ENCODE measurements around the gene SIPA1L3. TPM values are rescaled to one million over a fixed set of nuclear protein-coding genes. Genes with fewer than 3 reads are reported as not detected.

SIPA1L3 gene
- total RNA-seq, 1 experiment from 2014 or later = 125 TPM

DNA sequence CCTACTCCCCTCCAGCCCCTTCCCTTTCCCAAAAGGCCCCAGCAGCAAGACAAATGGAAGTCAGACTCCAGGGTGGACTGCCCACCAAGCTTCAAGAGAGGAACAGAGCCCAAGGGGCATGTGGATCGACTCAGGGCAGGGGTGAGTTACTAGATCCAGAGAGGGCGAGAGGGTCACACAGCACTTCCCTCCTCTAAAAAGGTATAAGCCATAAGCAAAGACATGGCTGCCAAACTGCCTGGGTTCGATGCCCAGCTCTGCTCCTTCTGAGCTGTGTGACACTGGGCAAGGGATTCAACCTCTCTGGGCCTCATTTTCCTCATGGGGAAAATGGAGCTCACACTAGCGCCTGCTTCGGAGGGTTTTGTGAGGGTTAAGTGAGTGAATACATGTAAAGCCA, 345.4 kb downstream of the SIPA1L3 start:
- peaks cover 28% of the 10 kb centered on the region for H3K4me1 Mint-ChIP-seq (ENCODE audit: low read depth, unreplicated experiment)
- no peak for TF ChIP-seq CTCF (IDR thresholded peaks at IDR 0.05; ENCODE audit: insufficient read depth in 1 of 2, low read depth in 1 of 2, low read length in 1 of 2, severe bottlenecking in 1 of 2, unreplicated experiment in 1 of 2)
- H3K9me3 Mint-ChIP-seq (ENCODE audit: unreplicated experiment) = no peaks in the 10 kb centered on the region
- H3K4me3 ChIP-seq (ENCODE audit: low read depth, low read length) = no peak overlapping the region
- no peak overlapping the region for H3K4me3 Mint-ChIP-seq (ENCODE audit: unreplicated experiment)
- no peaks in the 10 kb centered on the region for H3K27me3 Mint-ChIP-seq (ENCODE audit: insufficient read depth, unreplicated experiment)
- H3K9me3 ChIP-seq = no peaks in the 10 kb centered on the region
- H3K36me3 ChIP-seq (ENCODE audit: control insufficient read depth, insufficient read depth, low read length) = no peaks in the 10 kb centered on the region
- DNase-seq = no peak
- intact Hi-C loops (cut with micrococcal nuclease; ENCODE audit: unreplicated experiment) = no loop called here
- BruUV-seq (replicated peaks) = no TSS peak
- H3K27ac Mint-ChIP-seq (ENCODE audit: unreplicated experiment) = peak overlapping the region; percentile 66
- peaks cover 6% of the 10 kb centered on the region for H3K36me3 Mint-ChIP-seq (ENCODE audit: insufficient read depth, unreplicated experiment)
- ChIA-PET CTCF (no interaction called here), POLR2A (interaction anchor here (0.6 kb wide), 1 partner anchor 874 kb away, joined by 3 read pairs; no protein-coding TSS in a partner anchor)
- H3K4me1 ChIP-seq = peaks cover 56% of the 10 kb centered on the region
- no peaks in the 10 kb centered on the region for H3K27me3 ChIP-seq (replicated peaks; ENCODE audit: control insufficient read depth, insufficient read depth, low read length)

DNA sequence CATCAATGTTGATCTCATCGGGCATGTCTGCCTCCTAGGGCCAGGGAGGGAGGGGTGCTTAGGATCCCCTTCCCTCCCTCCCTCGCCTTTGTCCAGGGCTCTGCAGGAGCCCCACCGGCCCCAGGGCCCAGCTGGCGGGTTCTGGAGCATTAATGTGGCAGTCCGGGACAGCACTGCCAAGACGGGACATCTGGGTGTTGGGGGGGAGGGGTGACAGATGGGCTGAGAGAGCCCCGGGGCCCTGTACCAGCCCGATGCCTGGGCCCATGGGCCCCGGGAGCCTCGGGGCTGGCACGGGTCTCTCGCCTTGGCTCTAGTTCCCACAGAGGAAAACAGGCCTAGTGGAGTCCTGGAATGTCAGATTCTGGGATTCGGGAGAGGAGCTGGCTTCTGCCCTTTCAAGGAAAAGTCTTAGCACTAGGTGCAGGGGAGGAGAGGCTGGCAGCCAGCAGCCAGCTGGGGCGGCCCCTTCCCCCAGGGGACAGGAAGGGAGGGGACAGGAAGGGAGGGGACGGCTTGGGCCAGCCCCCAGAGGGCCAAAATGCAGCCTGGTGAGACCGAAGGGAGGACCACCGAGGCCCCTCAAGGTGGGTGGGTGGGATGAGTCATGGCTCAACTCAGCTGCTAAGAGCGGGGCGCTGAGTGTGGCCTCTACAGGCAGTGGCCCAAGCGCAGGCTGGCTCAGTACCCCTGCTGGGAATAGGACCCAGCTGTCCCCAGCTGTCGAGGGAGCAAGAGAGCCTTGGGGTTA, 346.1 kb downstream of the SIPA1L3 start:
- no peaks in the 10 kb centered on the region for H3K9me3 ChIP-seq
- H3K4me3 ChIP-seq (ENCODE audit: low read depth, low read length) = no peak overlapping the region
- H3K27me3 Mint-ChIP-seq (ENCODE audit: insufficient read depth, unreplicated experiment) = no peaks in the 10 kb centered on the region
- H3K27ac Mint-ChIP-seq (ENCODE audit: unreplicated experiment) = peak overlapping the region; percentile 66
- BruUV-seq (replicated peaks) = no TSS peak
- TF ChIP-seq CTCF (IDR thresholded peaks at IDR 0.05; ENCODE audit: insufficient read depth in 1 of 2, low read depth in 1 of 2, low read length in 1 of 2, severe bottlenecking in 1 of 2, unreplicated experiment in 1 of 2) = no peak
- H3K27me3 ChIP-seq (replicated peaks; ENCODE audit: control insufficient read depth, insufficient read depth, low read length) = no peaks in the 10 kb centered on the region
- ChIA-PET CTCF (no interaction called here), POLR2A (no interaction called here)
- H3K4me3 Mint-ChIP-seq (ENCODE audit: unreplicated experiment) = no peak overlapping the region
- DNase-seq = no peak
- no peaks in the 10 kb centered on the region for H3K36me3 ChIP-seq (ENCODE audit: control insufficient read depth, insufficient read depth, low read length)
- intact Hi-C loops (cut with micrococcal nuclease; ENCODE audit: unreplicated experiment) = no loop called here
- peaks cover 54% of the 10 kb centered on the region for H3K4me1 ChIP-seq
- H3K4me1 Mint-ChIP-seq (ENCODE audit: low read depth, unreplicated experiment) = peaks cover 28% of the 10 kb centered on the region
- peaks cover 6% of the 10 kb centered on the region for H3K36me3 Mint-ChIP-seq (ENCODE audit: insufficient read depth, unreplicated experiment)
- no peaks in the 10 kb centered on the region for H3K9me3 Mint-ChIP-seq (ENCODE audit: unreplicated experiment)

GRCh38 chr19:38253788-38254187, 346.8 kb downstream of the SIPA1L3 start:
- Mint-ChIP-seq H3K4me3 (ENCODE audit: unreplicated experiment) (no peak overlapping the region), H3K27me3 (ENCODE audit: insufficient read depth, unreplicated experiment) (no peaks in the 10 kb centered on the region), H3K4me1 (ENCODE audit: low read depth, unreplicated experiment) (peaks cover 28% of the 10 kb centered on the region), H3K9me3 (ENCODE audit: unreplicated experiment) (no peaks in the 10 kb centered on the region), H3K36me3 (ENCODE audit: insufficient read depth, unreplicated experiment) (peaks cover 6% of the 10 kb centered on the region), H3K27ac (ENCODE audit: unreplicated experiment) (peak overlapping the region; percentile 66)
- DNase-seq = no peak
- Histone ChIP-seq H3K9me3 (no peaks in the 10 kb centered on the region), H3K4me1 (peaks cover 48% of the 10 kb centered on the region), H3K4me3 (ENCODE audit: low read depth, low read length) (no peak overlapping the region), H3K36me3 (ENCODE audit: control insufficient read depth, insufficient read depth, low read length) (no peaks in the 10 kb centered on the region), H3K27me3 (replicated peaks; ENCODE audit: control insufficient read depth, insufficient read depth, low read length) (no peaks in the 10 kb centered on the region)
- BruUV-seq (replicated peaks) = no TSS peak
- ChIA-PET CTCF (no interaction called here), POLR2A (no interaction called here)
- intact Hi-C loops (cut with micrococcal nuclease; ENCODE audit: unreplicated experiment) = no loop called here
- TF ChIP-seq CTCF (IDR thresholded peaks at IDR 0.05; ENCODE audit: insufficient read depth in 1 of 2, low read depth in 1 of 2, low read length in 1 of 2, severe bottlenecking in 1 of 2, unreplicated experiment in 1 of 2) = no peak
